NCI-H1930 (cell line): Measurements from ENCODE around the gene SMIM44.
"Not testable (repeated sequence)": the region's sequence is repeated elsewhere in the genome, so short reads cannot be mapped to it uniquely, and the experiment has no call there.

Experiments
- DNase-seq, 2 experiments: peaks; one replicate each; lab custom pipeline; 2025; lab: John Stamatoyannopoulos, UW

Gene SMIM44

GRCh38 chr19:3457528-3458228 lies 25.6 kb downstream of the SMIM44 start:
- DNase-seq, result no peak

GRCh38 chr19:3456925-3457527 lies 26.2 kb downstream of the SMIM44 start:
- no peak for DNase-seq

GRCh38 chr19:3455960-3456601 lies 27.2 kb downstream of the SMIM44 start:
- no peak for DNase-seq

GRCh38 chr19:3455393-3455955 lies 27.8 kb downstream of the SMIM44 start:
- no peak for DNase-seq

- DNase-seq, result no peak
These were observed 28.4 kb downstream of the SMIM44 start for GRCh38 chr19:3454656-3455392.

GRCh38 chr19:3453840-3454239 lies 29.4 kb downstream of the SMIM44 start:
- no peak for DNase-seq

- DNase-seq, result not testable (repeated sequence)
These were observed 30.4 kb downstream of the SMIM44 start for GRCh38 chr19:3452942-3453214.

- DNase-seq, result no peak
These were observed 30.9 kb downstream of the SMIM44 start for GRCh38 chr19:3452171-3452941.

- no peak for DNase-seq
These were observed 31.8 kb downstream of the SMIM44 start for GRCh38 chr19:3451451-3451866.

GRCh38 chr19:3450796-3451411 lies 32.3 kb downstream of the SMIM44 start:
- no peak for DNase-seq

- DNase-seq, result no peak
These were observed 34.5 kb downstream of the SMIM44 start for GRCh38 chr19:3448616-3449334.

GRCh38 chr19:3446657-3447056 lies 36.6 kb downstream of the SMIM44 start:
- DNase-seq, result not testable (repeated sequence)

- DNase-seq, result no peak
These were observed 38.5 kb downstream of the SMIM44 start for GRCh38 chr19:3444695-3445234.

- no peak for DNase-seq
These were observed 39.2 kb downstream of the SMIM44 start for GRCh38 chr19:3443840-3444694.

GRCh38 chr19:3442487-3443071 lies 40.7 kb downstream of the SMIM44 start:
- no peak for DNase-seq

- DNase-seq, result no peak
These were observed 41.3 kb downstream of the SMIM44 start for GRCh38 chr19:3441986-3442329.

- no peak for DNase-seq
These were observed 41.9 kb downstream of the SMIM44 start for GRCh38 chr19:3441089-3441985.

- no peak for DNase-seq
These were observed 43.2 kb downstream of the SMIM44 start for GRCh38 chr19:3440082-3440481.
